HepG2 (cell line): ENCODE measurements around the gene KCNRG. TPM values are rescaled to one million over a fixed set of nuclear protein-coding genes. Genes with fewer than 3 reads are reported as not detected.

ENCODE experiments used
- ATAC-seq: fragments of 200-7000 bp; cut with Tn5 transposase; 3 replicates; pipeline ENCODE4 v1.9.1; 2020; ENCODE audit warnings: mild to moderate bottlenecking, moderate library complexity
- BruUV-seq: library from RNA; stranded (reverse); fragments of 400-500 nt; replicated peaks from 2 replicates; lab custom pipeline; 2021; lab: Mats Ljungman, UMichigan
- CTCF ChIA-PET: fragments of 300-600 bp; formaldehyde crosslinking; extraction: SDS; loops from one replicate; lab custom pipeline; 2021; ENCODE audit warnings: low total read pairs, inconsistent platforms, low intra/inter-chr PET ratio; lab: Yijun Ruan, JAX
- POLR2A ChIA-PET: fragments of 350-600 bp; sonication (Branson Sonifier 250); formaldehyde crosslinking; loops from one replicate; lab custom pipeline; 2020; ENCODE audit warnings: antibody characterized with exemption, inconsistent platforms; lab: Yijun Ruan, JAX
- DNase-seq: peaks from one replicate; pipeline ENCODE4 v3.0.0-alpha.2; 2015; ENCODE audit warnings: low spot score
- FAIRE-seq: peaks from 3 replicates; lab custom pipeline; 2011; peaks lifted over from hg19 to GRCh38; lab: Jason Lieb, UNC
- H2AFZ ChIP-seq: one replicate; pipeline ENCODE4 v1.6.1; 2011; ENCODE audit warnings: low read length, inconsistent platforms
- H3K27ac ChIP-seq: fragments of 300-600 bp; 3 replicates; pipeline ENCODE4 v1.8.0; 2011; ENCODE audit warnings: mixed run types, mild to moderate bottlenecking, mixed read lengths, low read length, inconsistent platforms; ENCODE audit not compliant: insufficient read depth; ENCODE audit errors: extremely low read length
- H3K27me3 ChIP-seq, 2 experiments: fragments of 200-600 bp in 1 of 2; 2 replicates in 1 of 2; 3 replicates in 1 of 2; pipeline versions ENCODE4 v1.6.0 to v1.8.0; 2011; ENCODE audit warnings: low read length in 2 of 2, mild to moderate bottlenecking in 2 of 2, moderate library complexity in 2 of 2, inconsistent platforms in 1 of 2; ENCODE audit not compliant: insufficient read depth in 2 of 2, control insufficient read depth in 1 of 2
- H3K36me3 ChIP-seq, 2 experiments: fragments of 200-600 bp in 1 of 2; replicated peaks in 1 of 2; 2 replicates in 1 of 2; 3 replicates in 1 of 2; pipeline versions ENCODE4 v1.5.1 to v1.8.0; 2011; ENCODE audit warnings: low read length in 2 of 2, inconsistent platforms in 1 of 2; ENCODE audit not compliant: insufficient read depth in 2 of 2, control insufficient read depth in 1 of 2
- H3K4me1 ChIP-seq: 2 replicates; pipeline ENCODE4 v1.5.1; 2012; ENCODE audit warnings: low read length, inconsistent platforms; ENCODE audit not compliant: insufficient read depth
- H3K4me2 ChIP-seq: 2 replicates; pipeline ENCODE4 v1.6.0; 2011; ENCODE audit warnings: low read depth, low read length, inconsistent platforms
- H3K4me3 ChIP-seq, 3 experiments: fragments of 200-600 bp in 1 of 3; sonication (generic), shearing (Covaris generic) in 1 of 3; replicated peaks in 1 of 3; 2 replicates each; pipeline ENCODE4 v1.5.1; 2011 to 2016; ENCODE audit warnings: low read length in 3 of 3, inconsistent platforms in 2 of 3, low read depth in 2 of 3, mild to moderate bottlenecking in 2 of 3, control low read depth in 1 of 3, mixed read lengths in 1 of 3; ENCODE audit not compliant: insufficient read depth in 1 of 3
- H3K79me2 ChIP-seq: one replicate; pipeline ENCODE4 v1.6.1; 2011; ENCODE audit warnings: low read length, inconsistent platforms; ENCODE audit not compliant: insufficient read depth
- H3K9ac ChIP-seq: 2 replicates; pipeline ENCODE4 v1.6.0; 2011; ENCODE audit warnings: mild to moderate bottlenecking, low read depth, low read length, inconsistent platforms; ENCODE audit not compliant: insufficient read depth
- H3K9me3 ChIP-seq: 2 replicates; pipeline ENCODE4 v1.5.1; 2012; ENCODE audit warnings: mild to moderate bottlenecking, low read length
- H4K20me1 ChIP-seq: 2 replicates; pipeline ENCODE4 v1.6.0; 2011; ENCODE audit warnings: inconsistent platforms, mild to moderate bottlenecking, low read length, moderate library complexity; ENCODE audit not compliant: insufficient read depth
- CENPT ChIP-seq: sonication (generic); formaldehyde crosslinking; IDR thresholded peaks from 2 replicates; pipeline ENCODE4 v1.8.0; 2022; ENCODE audit warnings: low read depth, mild to moderate bottlenecking, moderate library complexity, missing genetic modification reagents
- CREB1 ChIP-seq, 2 experiments: fragments of 450-650 bp in 1 of 2; IDR thresholded peaks; 2 replicates each; pipeline ENCODE4 v1.6.1; 2016 to 2017; ENCODE audit warnings: control low read depth in 1 of 2, mild to moderate bottlenecking in 1 of 2, missing compliant biosample characterization in 1 of 2, missing genetic modification characterization in 1 of 2
- DNMT1 ChIP-seq: sonication (generic); formaldehyde crosslinking; IDR thresholded peaks from 2 replicates; pipeline ENCODE4 v1.5.1; 2020; ENCODE audit warnings: mild to moderate bottlenecking, missing genetic modification reagents
- E2F2 ChIP-seq: sonication (generic); formaldehyde crosslinking; IDR thresholded peaks from 2 replicates; pipeline ENCODE4 v1.4.0; 2020; ENCODE audit warnings: missing genetic modification reagents, borderline replicate concordance
- EP300 ChIP-seq, 3 experiments: sonication (generic) in 1 of 3; formaldehyde crosslinking in 1 of 3; IDR thresholded peaks; 2 replicates each; pipeline versions ENCODE4 v1.5.1 to v1.6.1; 2011 to 2020; ENCODE audit warnings: low read depth in 2 of 3, low read length in 2 of 3, borderline replicate concordance in 1 of 3, improper control_type of control experiment in 1 of 3, mild to moderate bottlenecking in 1 of 3, missing genetic modification reagents in 1 of 3, moderate library complexity in 1 of 3
- HMGA1 ChIP-seq: sonication (generic); formaldehyde crosslinking; conservative IDR thresholded peaks from 2 replicates; pipeline ENCODE4 v1.4.0; 2020; ENCODE audit warnings: missing genetic modification reagents
- KLF13 ChIP-seq: sonication (generic); formaldehyde crosslinking; IDR thresholded peaks from 2 replicates; pipeline ENCODE4 v1.4.0; 2020; ENCODE audit warnings: mild to moderate bottlenecking, missing genetic modification reagents
- KLF16 ChIP-seq, 2 experiments: sonication (generic) in 1 of 2; formaldehyde crosslinking in 1 of 2; IDR thresholded peaks; 2 replicates each; pipeline versions ENCODE4 v1.6.1 to v1.8.0; 2016 to 2023; ENCODE audit warnings: missing genetic modification reagents in 2 of 2, missing compliant biosample characterization in 1 of 2
- PBX2 ChIP-seq: IDR thresholded peaks from 2 replicates; pipeline ENCODE4 v1.6.1; 2016; ENCODE audit warnings: control low read depth
- SMYD3 ChIP-seq: sonication (generic); formaldehyde crosslinking; IDR thresholded peaks from 2 replicates; pipeline ENCODE4 v1.8.1; 2023; ENCODE audit warnings: mild to moderate bottlenecking, missing genetic modification reagents
- SNAI1 ChIP-seq: sonication (generic); formaldehyde crosslinking; IDR thresholded peaks from 2 replicates; pipeline ENCODE4 v1.5.0; 2020; ENCODE audit warnings: mild to moderate bottlenecking, missing genetic modification reagents, borderline replicate concordance
- SRSF1 ChIP-seq: fragments of 200-400 bp; formaldehyde crosslinking; optimal IDR thresholded peaks from 2 replicates; pipeline ENCODE3; 2017; ENCODE audit warnings: mild to moderate bottlenecking, low read depth, low read length, moderate library complexity
- U2AF1 ChIP-seq: fragments of 200-400 bp; formaldehyde crosslinking; optimal IDR thresholded peaks from 2 replicates; pipeline ENCODE3; 2017; ENCODE audit warnings: mild to moderate bottlenecking, low read depth, low read length
- ZNF232 ChIP-seq: sonication (generic); formaldehyde crosslinking; IDR thresholded peaks from 2 replicates; pipeline ENCODE4 v1.4.0; 2020; ENCODE audit warnings: missing genetic modification reagents, borderline replicate concordance
- ZNF234 ChIP-seq: sonication (generic); formaldehyde crosslinking; conservative IDR thresholded peaks from 2 replicates; pipeline ENCODE4 v1.5.1; 2020; ENCODE audit warnings: mild to moderate bottlenecking, missing genetic modification reagents
- ZNF274 ChIP-seq: sonication (generic); formaldehyde crosslinking; IDR thresholded peaks from 2 replicates; pipeline ENCODE4 v1.5.1; 2020; ENCODE audit warnings: mild to moderate bottlenecking, missing genetic modification reagents
- ZNF367 ChIP-seq: sonication (generic); formaldehyde crosslinking; IDR thresholded peaks from 2 replicates; pipeline ENCODE4 v1.4.0; 2020; ENCODE audit warnings: missing genetic modification reagents, borderline replicate concordance
- ZNF749 ChIP-seq: sonication (generic); formaldehyde crosslinking; IDR thresholded peaks from 2 replicates; pipeline ENCODE4 v1.8.0; 2022; ENCODE audit warnings: mild to moderate bottlenecking, missing genetic modification reagents, moderate library complexity, borderline replicate concordance
- ZSCAN22 ChIP-seq: sonication (generic); formaldehyde crosslinking; IDR thresholded peaks from 2 replicates; pipeline ENCODE4 v1.4.0; 2020; ENCODE audit warnings: mild to moderate bottlenecking, missing genetic modification reagents
- WGBS: methylation state at CpG from one replicate; pipeline ENCODE4 v1.1.6; 2017; ENCODE audit warnings: low lambda C conversion rate; 5-methylcytosine and 5-hydroxymethylcytosine counted together
- in situ Hi-C: cut with HindIII; loops from 2 replicates; pipeline ENCODE4 v1.10.0; 2017; ENCODE audit warnings: low pct_unique_long_range_greater_than_20kb; ENCODE audit not compliant: extremely low pct_ligation_motif_present
- intact Hi-C: fragments of 100-400 bp; cut with micrococcal nuclease; formaldehyde crosslinking; loops from one replicate; pipeline ENCODE4 v1.10.0; 2022; ENCODE audit not compliant: unreplicated experiment
- polyA plus RNA-seq, 8 experiments: library from polyadenylated mRNA; depleted of rRNA in 3 of 8; stranded (reverse) in 7 of 8; unstranded in 1 of 8; fragments of >200 nt; fragmentation: Illumina TruSeq in 4 of 8; extraction: Trizol in 4 of 8; gene quantifications; 2 replicates each; pipeline versions ENCODE4 v1.2.1 to v1.2.3, GENCODE V29; 2011 to 2016; ENCODE audit warnings: low read depth in 4 of 8, missing spikeins in 1 of 8, mixed read lengths in 1 of 8; ENCODE audit not compliant: insufficient read depth in 1 of 8
- total RNA-seq, 5 experiments: library from RNA; depleted of rRNA; stranded (reverse); fragments of >200 nt; fragmentation: Illumina TruSeq; extraction: Trizol; gene quantifications; 2 replicates each; pipeline ENCODE4 v1.2.3, GENCODE V29; 2016; ENCODE audit warnings: low read depth in 1 of 5

The KCNRG gene
- total and polyA plus RNA-seq, 2 of the 13 experiments (the other 11 are each of a cell fraction or from before 2014, with no cell fraction given) = 1.0 to 1.5 TPM

GRCh38 chr13:50006426-50007135 is 8.7 kb upstream of the KCNRG start:
- no peak for TF ChIP-seq ZNF274 (CRISPR knock-in tag)
- TF ChIP-seq PBX2 = no peak
- TF ChIP-seq EP300 (IDR thresholded peaks at IDR 0.05; ENCODE audit: low read depth in 2 of 2, low read length in 2 of 2) = no peak
- TF ChIP-seq EP300 (CRISPR knock-in tag; IDR thresholded peaks at IDR 0.05; ENCODE audit: borderline replicate concordance) = no peak
- no peak for TF ChIP-seq KLF16 (CRISPR knock-in tag; IDR thresholded peaks at IDR 0.05)
- no peak for TF ChIP-seq KLF13
- TF ChIP-seq CENPT (CRISPR knock-in tag) = no peak
- no peak for TF ChIP-seq E2F2 (CRISPR knock-in tag)
- TF ChIP-seq SRSF1 = no peak
- no peak for TF ChIP-seq ZNF234 (CRISPR knock-in tag)
- no peak for TF ChIP-seq U2AF1
- no peak for TF ChIP-seq DNMT1 (CRISPR knock-in tag)
- TF ChIP-seq ZSCAN22 (CRISPR knock-in tag) = no peak
- TF ChIP-seq SMYD3 (CRISPR knock-in tag) = no peak
- TF ChIP-seq CREB1 (IDR thresholded peaks at IDR 0.05) = no peak
- no peak for TF ChIP-seq CREB1 (CRISPR knock-in tag; IDR thresholded peaks at IDR 0.05)
- TF ChIP-seq ZNF367 (CRISPR knock-in tag) = no peak
- TF ChIP-seq ZNF232 (CRISPR knock-in tag) = no peak
- TF ChIP-seq ZNF749 (CRISPR knock-in tag) = no peak
- TF ChIP-seq HMGA1 (CRISPR knock-in tag) = no peak
- no peak for TF ChIP-seq SNAI1 (CRISPR knock-in tag)
- Histone ChIP-seq H3K4me1 (0 out of 2 replicates have a peak, but pooled peaks cover 13% of the 10 kb centered on the region), H3K27ac (no peak overlapping the region), H3K4me3 (no peak overlapping the region), H3K4me2 (no peak overlapping the region), H3K9ac (no peak overlapping the region), H3K9me3 (no peaks in the 10 kb centered on the region), H3K27me3 (no peaks in the 10 kb centered on the region), H2AFZ (no peak overlapping the region), H3K36me3 (peaks cover 1 to 19% of the 10 kb centered on the region in 2 experiments; a peak in 4 of 5 replicates), H4K20me1 (no peaks in the 10 kb centered on the region), H3K79me2 (peaks cover 16% of the 10 kb centered on the region)
- no TSS peak for BruUV-seq
- over 99% methylated on average over 7 of the region's 7 CpGs for WGBS
- ChIA-PET CTCF (no interaction called here), POLR2A (no interaction called here)
- in situ Hi-C loops (no loop called here), intact Hi-C loops (no loop called here)
- DNase-seq = no peak
- no peak for FAIRE-seq
- ATAC-seq = no peak
